ENCODE measurements around the gene ZNF397. TPM values are rescaled to one million over a fixed set of nuclear protein-coding genes. Genes with fewer than 3 reads are reported as not detected.
A peak's percentile ranks its signal among the peaks of the same experiment; 100 is the strongest.

The ZNF397 gene
- total and polyA plus RNA-seq, 9 of the 15 experiments (the other 6 are each of a cell fraction or from before 2014, with no cell fraction given): 6.4 to 24.2 (median 19.3) TPM

DNA sequence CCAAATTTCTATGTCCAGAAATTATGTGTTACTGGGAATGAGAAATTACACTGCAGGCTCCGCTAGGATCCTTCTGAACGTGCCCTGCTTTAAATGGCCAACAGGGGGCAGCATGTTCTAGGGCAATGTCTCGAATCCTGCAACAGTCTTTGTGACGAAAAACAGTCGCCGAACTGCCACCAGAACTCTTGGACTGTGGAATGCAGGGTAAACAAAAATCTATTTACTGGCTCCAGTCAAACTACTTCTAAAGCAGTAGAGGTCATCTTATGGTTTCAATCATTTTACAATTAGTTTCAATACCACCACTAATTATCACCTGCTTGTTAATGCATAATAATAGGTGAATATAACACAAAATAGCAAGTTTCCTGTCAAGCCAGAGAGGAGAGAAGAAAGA is 9.8 kb upstream of the ZNF397 start (continued):
- TF ChIP-seq, protein P1, sequence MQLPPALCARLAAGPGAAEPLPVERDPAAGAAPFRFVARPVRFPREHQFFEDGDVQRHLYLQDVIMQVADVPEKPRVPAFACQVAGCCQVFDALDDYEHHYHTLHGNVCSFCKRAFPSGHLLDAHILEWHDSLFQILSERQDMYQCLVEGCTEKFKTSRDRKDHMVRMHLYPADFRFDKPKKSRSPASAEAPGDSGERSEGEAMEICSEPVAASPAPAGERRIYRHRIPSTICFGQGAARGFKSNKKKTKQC (CRISPR knock-in tag; IDR thresholded peaks at IDR 0.05): no peak
- TF ChIP-seq, protein P2, sequence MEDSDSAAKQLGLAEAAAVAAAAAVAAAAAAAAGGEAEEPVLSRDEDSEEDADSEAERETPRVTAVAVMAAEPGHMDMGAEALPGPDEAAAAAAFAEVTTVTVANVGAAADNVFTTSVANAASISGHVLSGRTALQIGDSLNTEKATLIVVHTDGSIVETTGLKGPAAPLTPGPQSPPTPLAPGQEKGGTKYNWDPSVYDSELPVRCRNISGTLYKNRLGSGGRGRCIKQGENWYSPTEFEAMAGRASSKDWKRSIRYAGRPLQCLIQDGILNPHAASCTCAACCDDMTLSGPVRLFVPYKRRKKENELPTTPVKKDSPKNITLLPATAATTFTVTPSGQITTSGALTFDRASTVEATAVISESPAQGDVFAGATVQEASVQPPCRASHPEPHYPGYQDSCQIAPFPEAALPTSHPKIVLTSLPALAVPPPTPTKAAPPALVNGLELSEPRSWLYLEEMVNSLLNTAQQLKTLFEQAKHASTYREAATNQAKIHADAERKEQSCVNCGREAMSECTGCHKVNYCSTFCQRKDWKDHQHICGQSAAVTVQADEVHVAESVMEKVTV (CRISPR knock-in tag; IDR thresholded peaks at IDR 0.05): peak; percentile 85
- TF ChIP-seq, protein P3, sequence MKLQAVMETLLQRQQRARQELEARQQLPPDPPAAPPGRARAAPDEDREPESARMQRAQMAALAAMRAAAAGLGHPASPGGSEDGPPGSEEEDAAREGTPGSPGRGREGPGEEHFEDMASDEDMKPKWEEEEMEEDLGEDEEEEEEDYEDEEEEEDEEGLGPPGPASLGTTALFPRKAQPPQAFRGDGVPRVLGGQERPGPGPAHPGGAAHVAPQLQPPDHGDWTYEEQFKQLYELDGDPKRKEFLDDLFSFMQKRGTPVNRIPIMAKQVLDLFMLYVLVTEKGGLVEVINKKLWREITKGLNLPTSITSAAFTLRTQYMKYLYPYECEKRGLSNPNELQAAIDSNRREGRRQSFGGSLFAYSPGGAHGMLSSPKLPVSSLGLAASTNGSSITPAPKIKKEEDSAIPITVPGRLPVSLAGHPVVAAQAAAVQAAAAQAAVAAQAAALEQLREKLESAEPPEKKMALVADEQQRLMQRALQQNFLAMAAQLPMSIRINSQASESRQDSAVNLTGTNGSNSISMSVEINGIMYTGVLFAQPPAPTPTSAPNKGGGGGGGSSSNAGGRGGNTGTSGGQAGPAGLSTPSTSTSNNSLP (IDR thresholded peaks at IDR 0.05; ENCODE audit: borderline replicate concordance, low read depth, low read length): no peak
- TF ChIP-seq CBX3 (IDR thresholded peaks at IDR 0.05; ENCODE audit: borderline replicate concordance in 1 of 2, low read length in 2 of 2) (no peak), LEF1 (IDR thresholded peaks at IDR 0.05) (no peak), CC2D1A (IDR thresholded peaks at IDR 0.05) (peak; percentile 60; the same call in 1 of the 2 replicates), JUND (IDR thresholded peaks at IDR 0.05; ENCODE audit: borderline replicate concordance, low read depth, low read length) (peak; percentile 53; the same call in 1 of the 2 replicates), JUND (tag; IDR thresholded peaks at IDR 0.05; ENCODE audit: borderline replicate concordance, low read depth, low read length) (peak; percentile 18; the same call in 1 of the 3 replicates), PHF20 (IDR thresholded peaks at IDR 0.05; ENCODE audit: partially characterized antibody) (no peak), TAL1 (IDR thresholded peaks at IDR 0.05) (no peak), EP300 (IDR thresholded peaks at IDR 0.05; ENCODE audit: low read length) (peak; percentile 40; the same call in 1 of the 2 replicates), ZSCAN32 (CRISPR knock-in tag; IDR thresholded peaks at IDR 0.05) (no peak), ZNF408 (CRISPR knock-in tag; IDR thresholded peaks at IDR 0.05; ENCODE audit: low read depth) (no peak), ARID2 (IDR thresholded peaks at IDR 0.05) (no peak), DIDO1 (tag; IDR thresholded peaks at IDR 0.05; ENCODE audit: low read depth) (no peak), RBM15 (IDR thresholded peaks at IDR 0.05; ENCODE audit: insufficient read depth, low read length) (no peak), ZNF696 (CRISPR knock-in tag; conservative IDR thresholded peaks at IDR 0.05) (no peak), POLR2A (conservative IDR thresholded peaks at IDR 0.05) (no peak)
- TF ChIP-seq, protein P4, sequence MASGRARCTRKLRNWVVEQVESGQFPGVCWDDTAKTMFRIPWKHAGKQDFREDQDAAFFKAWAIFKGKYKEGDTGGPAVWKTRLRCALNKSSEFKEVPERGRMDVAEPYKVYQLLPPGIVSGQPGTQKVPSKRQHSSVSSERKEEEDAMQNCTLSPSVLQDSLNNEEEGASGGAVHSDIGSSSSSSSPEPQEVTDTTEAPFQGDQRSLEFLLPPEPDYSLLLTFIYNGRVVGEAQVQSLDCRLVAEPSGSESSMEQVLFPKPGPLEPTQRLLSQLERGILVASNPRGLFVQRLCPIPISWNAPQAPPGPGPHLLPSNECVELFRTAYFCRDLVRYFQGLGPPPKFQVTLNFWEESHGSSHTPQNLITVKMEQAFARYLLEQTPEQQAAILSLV (tag; IDR thresholded peaks at IDR 0.05): no peak
- TF ChIP-seq, protein P5, sequence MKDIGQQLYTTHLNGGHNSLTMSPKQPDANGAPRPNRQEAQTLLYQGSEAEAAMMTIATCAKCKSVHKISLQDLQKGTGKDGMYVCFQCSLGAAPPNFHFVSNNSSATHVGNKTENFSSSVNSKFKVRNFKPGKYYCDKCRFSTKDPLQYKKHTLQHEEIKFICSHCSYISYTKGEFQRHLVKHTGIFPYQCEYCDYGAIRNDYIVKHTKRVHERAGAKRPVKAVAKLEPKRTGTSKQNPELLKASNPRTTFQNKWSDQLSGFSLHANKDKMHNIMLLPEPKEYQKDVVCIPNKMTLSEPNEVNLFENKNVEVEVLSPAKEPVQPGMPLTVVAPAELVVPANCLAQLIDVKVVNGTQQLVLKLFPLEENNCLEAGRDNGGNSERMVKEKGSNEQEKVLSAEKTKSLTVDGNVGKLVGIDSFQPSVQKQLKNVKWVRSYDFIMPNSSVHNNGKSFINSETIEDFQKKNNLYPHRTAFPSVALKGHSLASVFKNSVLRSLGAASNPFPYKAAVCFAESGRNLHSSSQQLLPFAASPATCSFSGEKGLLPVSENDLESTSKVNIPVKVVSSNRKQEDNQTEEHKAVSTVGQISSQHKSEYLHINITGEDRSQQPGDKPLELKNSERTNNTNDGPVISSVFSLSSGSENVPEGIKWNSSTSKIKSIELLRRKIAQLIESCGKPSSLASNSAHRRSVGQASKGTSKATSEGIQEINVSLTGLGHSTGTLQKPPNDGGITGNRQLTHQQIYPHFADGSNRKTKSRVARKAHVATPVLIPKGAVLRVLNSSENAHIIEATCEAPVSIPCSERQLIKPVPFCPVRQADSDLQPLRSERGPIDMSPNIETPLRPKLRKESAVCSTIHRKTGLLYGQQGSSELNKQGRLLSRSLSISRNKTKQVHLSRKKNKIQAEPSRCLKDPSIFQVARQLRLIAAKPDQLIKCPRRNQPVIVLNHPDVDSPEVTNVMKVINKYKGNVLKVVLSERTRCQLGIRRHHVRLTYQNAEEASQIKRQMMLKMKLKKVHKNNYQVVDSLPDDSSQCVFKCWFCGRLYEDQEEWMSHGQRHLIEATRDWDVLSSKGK (CRISPR knock-in tag; IDR thresholded peaks at IDR 0.05): no peak

Measured in K562 (cell line).